C4-2B (cell line): Measurements from ENCODE around the gene B4GALT7.
"Not testable (repeated sequence)": the region's sequence is repeated elsewhere in the genome, so short reads cannot be mapped to it uniquely, and the experiment has no call there.

Source experiments
- CTCF ChIP-seq: fragments of 450-650 bp; conservative IDR thresholded peaks from 2 replicates; pipeline ENCODE4 v1.5.1; 2017; ENCODE audit warnings: mild to moderate bottlenecking
- ZFX ChIP-seq: fragments of 450-650 bp; IDR thresholded peaks from 2 replicates; pipeline ENCODE4 v1.6.1; 2017

DNA sequence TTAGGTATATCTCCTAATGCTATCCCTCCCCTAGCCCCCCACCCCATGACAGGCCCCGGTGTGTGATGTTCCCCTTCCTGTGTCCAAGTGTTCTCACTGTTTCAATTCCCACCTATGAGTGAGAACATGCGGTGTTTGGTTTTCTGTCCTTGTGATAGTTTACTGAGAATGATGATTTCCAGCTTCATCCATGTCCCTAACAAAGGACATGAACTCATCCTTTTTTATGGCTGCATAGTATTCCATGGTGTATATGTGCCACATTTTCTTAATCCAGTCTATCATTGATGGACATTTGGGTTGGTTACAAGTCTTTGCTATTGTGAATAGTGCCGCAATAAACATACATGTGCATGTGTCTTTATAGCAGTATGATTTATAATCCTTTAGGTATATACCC, 35.0 kb downstream of the B4GALT7 start:
- not testable (repeated sequence) for TF ChIP-seq CTCF, ZFX
